Gastrocnemius medialis (tissue), 4 donors: Measurements from ENCODE around the gene GRIK4.

Experiments used
- CTCF ChIP-seq, 5 experiments: fragments of 450-650 bp in 3 of 5; fragments of 200-600 bp in 2 of 5; sonication (generic) in 2 of 5; IDR thresholded peaks in 4 of 5; conservative IDR thresholded peaks in 1 of 5; 1 replicate in 4 of 5; 2 replicates in 1 of 5; pipeline ENCODE4 v1.5.1; 2016 to 2019; ENCODE audit warnings: antibody characterized with exemption in 5 of 5, mild to moderate bottlenecking in 3 of 5, moderate library complexity in 3 of 5
- POLR2A ChIP-seq, 2 donors: fragments of 450-650 bp; IDR thresholded peaks; one replicate each; pipeline ENCODE4 v1.6.1; 2017; ENCODE audit warnings: antibody characterized with exemption in 2 of 2, mild to moderate bottlenecking in 2 of 2, moderate library complexity in 2 of 2

- TF ChIP-seq POLR2A (IDR thresholded peaks at IDR 0.05), result no peak
- no peak for TF ChIP-seq CTCF (IDR thresholded peaks at IDR 0.05 in 4 of 5, conservative IDR thresholded peaks at IDR 0.05 in 1 of 5)
Observed at GRCh38 chr11:120473503-120473902, 38.0 kb upstream of the GRIK4 start.
